ENCODE measurements around the gene PJA2.
"Not testable (repeated sequence)": the region's sequence is repeated elsewhere in the genome, so short reads cannot be mapped to it uniquely, and the experiment has no call there.

PJA2 gene

GRCh38 chr5:109309326-109310063 lies 100.3 kb downstream of the PJA2 start:
- DNase-seq (ENCODE audit: low read depth) = no peak

DNA sequence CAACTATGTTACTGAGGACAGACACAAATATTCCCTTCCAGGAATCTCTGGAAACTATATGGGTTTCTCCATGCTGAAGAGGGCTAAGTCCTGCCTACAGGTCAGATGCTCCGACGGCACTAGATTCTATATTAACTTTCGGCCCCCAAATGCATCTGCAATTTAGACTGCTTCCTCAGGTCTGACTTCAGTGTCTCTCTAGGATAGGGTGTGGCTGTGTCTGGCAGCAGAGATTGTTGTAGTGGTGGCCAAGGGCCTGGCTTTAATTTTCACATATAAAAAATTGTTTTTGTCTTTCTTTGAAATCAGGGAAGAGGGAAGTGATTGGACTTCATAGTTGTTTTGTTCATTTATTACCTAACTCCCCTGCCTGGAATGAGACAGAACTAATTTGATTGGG lies 101.8 kb downstream of the PJA2 start:
- DNase-seq (ENCODE audit: low read depth) = no peak

DNA sequence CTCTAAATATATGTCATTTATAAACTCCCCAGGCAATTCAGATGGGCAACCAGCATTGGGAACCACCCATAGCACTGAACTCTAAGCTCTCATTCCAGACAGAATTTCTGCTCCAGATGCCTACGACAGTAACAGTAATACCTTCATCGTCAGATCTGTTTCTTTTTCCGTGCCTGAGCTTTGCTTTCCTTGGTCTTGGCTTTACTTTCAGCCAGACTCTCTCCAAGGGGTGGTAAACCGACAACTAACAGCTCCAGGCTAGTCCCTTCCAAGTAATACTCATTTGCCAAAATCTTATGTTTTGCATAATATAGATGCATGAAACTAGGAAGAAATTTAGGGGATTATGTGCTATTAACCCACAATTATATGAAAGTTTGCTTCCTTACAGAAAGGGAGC lies 102.3 kb downstream of the PJA2 start:
- DNase-seq (ENCODE audit: low read depth) = no peak

DNA sequence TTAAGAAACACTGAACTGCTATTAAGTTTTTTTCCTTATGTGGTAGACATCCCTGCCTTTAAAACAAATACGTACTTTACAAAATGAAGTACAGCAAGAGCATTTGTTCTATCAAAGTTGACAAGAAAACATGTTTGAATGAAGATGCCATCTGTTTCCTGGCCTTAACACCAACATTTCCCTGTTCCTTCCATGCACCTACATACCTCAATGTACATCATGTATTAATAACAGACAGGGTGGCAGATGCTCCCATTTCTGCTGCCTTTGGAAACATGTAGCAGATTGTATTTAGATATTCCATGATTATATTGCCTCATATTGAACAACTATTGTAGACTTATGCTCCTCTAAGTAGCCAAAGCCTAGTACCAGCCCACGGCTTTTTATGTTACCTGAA lies 104.4 kb downstream of the PJA2 start:
- DNase-seq (ENCODE audit: low read depth) = no peak

DNA sequence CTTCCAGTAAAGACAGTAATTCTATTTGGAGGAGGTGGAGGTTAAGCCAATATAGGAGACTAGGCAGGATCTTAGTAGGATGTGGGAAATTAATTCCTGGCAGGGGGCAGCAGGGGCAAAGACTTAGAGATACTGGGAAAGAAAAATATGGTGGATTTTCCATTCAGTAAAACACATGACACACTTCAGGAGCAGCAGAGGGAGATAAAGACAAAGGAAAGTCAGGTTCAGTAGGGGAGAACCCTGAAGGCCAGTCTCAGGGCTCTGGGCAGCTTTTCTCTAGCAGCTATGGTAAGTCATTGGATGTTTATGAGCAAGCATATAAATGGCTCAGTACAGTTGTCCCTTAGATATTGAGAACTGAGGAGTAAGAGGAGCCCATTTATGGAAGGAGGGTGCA lies 105.5 kb downstream of the PJA2 start:
- DNase-seq (ENCODE audit: low read depth) = no peak

- DNase-seq (ENCODE audit: low read depth) = no peak
Observed at GRCh38 chr5:109300367-109300766, 109.4 kb downstream of the PJA2 start.

DNA sequence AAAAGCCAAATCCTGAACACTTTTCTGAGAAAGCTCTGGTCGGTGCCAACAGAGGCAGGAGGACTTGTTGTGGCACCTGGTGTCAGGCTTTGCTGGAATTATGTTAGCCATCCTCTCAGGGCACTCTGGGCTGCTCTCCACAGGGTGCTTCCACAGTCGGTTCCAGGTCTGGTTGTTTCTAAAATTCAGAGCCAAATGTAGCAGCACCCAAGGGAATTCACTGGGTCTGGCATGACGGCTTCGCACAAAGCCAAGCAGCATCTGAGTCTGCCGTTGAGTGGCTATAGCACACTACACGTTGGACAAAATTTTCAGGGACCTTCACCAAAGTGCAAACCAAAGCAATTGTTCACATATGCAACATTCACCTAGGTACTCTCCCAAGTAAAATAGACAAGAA lies 110.2 kb downstream of the PJA2 start:
- no peak for DNase-seq (ENCODE audit: low read depth)

- no peak for DNase-seq (ENCODE audit: low read depth)
Observed at GRCh38 chr5:109298794-109299193, 111.0 kb downstream of the PJA2 start.

DNA sequence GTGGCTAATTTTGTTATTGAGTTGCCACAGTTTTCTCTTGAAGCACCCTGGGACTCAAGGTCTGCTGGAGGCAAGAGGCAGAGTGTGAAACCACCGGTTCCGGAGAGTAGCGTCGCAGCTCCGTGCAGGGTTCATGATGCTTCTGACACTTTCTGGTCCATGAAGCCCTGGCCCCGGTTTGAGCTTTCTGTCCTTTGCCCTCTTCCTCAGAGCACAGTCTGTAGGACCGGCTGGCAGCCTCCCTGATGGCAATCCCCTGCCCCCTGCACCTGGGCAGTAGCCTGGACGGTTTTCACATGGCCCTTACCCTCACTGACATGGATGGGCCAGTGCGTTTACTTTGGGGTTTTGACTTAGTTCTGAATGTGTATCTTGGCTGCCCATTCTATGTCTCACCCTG lies 111.9 kb downstream of the PJA2 start:
- no peak for DNase-seq (ENCODE audit: low read depth)

DNA sequence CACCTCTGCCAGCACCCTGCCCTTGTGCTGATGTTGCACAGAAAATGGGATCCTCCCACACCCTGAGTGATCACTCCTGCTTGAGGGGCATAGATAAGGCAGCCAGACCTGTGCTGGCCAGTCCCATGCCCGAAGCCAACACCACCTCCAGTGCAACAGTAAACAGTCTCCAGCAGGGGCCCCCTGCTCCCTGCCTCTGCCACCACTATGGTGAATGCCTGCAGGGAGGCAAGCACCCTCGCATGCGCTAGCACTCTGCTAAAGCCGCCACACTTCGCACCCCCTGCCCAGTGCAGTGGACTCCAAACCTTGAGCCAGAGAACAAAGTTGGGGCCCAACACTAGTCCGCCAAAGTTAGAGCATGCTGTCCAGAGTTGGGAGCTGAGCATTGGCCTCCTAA lies 118.7 kb downstream of the PJA2 start:
- no peak for DNase-seq (ENCODE audit: low read depth)

GRCh38 chr5:109290231-109290630 lies 119.5 kb downstream of the PJA2 start:
- DNase-seq (ENCODE audit: low read depth) = no peak

- DNase-seq (ENCODE audit: low read depth) = not testable (repeated sequence)
Observed at GRCh38 chr5:109286628-109287027, 123.1 kb downstream of the PJA2 start.

Data from HS-27A (cell line).